HEK293 (cell line): ENCODE measurements around the gene TTLL13.

ENCODE experiments used
- CTCF ChIA-PET: fragments of 350-600 bp; formaldehyde crosslinking; extraction: SDS; loops from one replicate; lab custom pipeline; 2021; ENCODE audit warnings: antibody characterized with exemption; lab: Yijun Ruan, JAX
- POLR2A ChIA-PET: fragments of 300-600 bp; formaldehyde crosslinking; extraction: SDS; loops from one replicate; lab custom pipeline; 2020; ENCODE audit warnings: antibody characterized with exemption, inconsistent platforms; lab: Yijun Ruan, JAX
- H3K27ac ChIP-seq: fragments of 200-500 bp; sonication (Bioruptor generic); 2 replicates; pipeline ENCODE4 v1.5.1; 2014; ENCODE audit warnings: low read depth, low read length, control low read depth, inconsistent platforms; ENCODE audit errors: extremely low read depth
- H3K36me3 ChIP-seq, 2 experiments: fragments of 200-500 bp in 1 of 2; sonication (Bioruptor generic) in 1 of 2; 1 replicate in 1 of 2; 2 replicates in 1 of 2; pipeline ENCODE4 v1.5.1; 2014 to 2017; ENCODE audit warnings: inconsistent platforms in 2 of 2, low read length in 2 of 2; ENCODE audit not compliant: control insufficient read depth in 2 of 2, insufficient read depth in 1 of 2
- H3K4me1 ChIP-seq: fragments of 200-500 bp; sonication (Bioruptor generic); 2 replicates; pipeline ENCODE4 v1.5.1; 2014; ENCODE audit warnings: mild to moderate bottlenecking, low read length, inconsistent platforms; ENCODE audit not compliant: control insufficient read depth, insufficient read depth
- H3K4me3 ChIP-seq: 2 replicates; pipeline ENCODE4 v1.5.1; 2011; ENCODE audit warnings: low read depth, mild to moderate bottlenecking, control low read depth, low read length, moderate library complexity
- H3K9me3 ChIP-seq: fragments of 200-500 bp; sonication (Bioruptor generic); 2 replicates; pipeline ENCODE4 v1.5.1; 2014; ENCODE audit warnings: low read depth, low read length, inconsistent platforms; ENCODE audit not compliant: control insufficient read depth, insufficient read depth
- BCL11B ChIP-seq: fragments of 450-650 bp; formaldehyde crosslinking; IDR thresholded peaks from 2 replicates; pipeline ENCODE4 v1.5.1; 2016; ENCODE audit warnings: low read depth, missing biosample characterization, missing genetic modification characterization
- GFI1B ChIP-seq: fragments of 450-650 bp; formaldehyde crosslinking; IDR thresholded peaks from 2 replicates; pipeline ENCODE4 v1.5.1; 2016; ENCODE audit warnings: missing biosample characterization, missing genetic modification characterization
- GLIS1 ChIP-seq: fragments of 450-650 bp; formaldehyde crosslinking; IDR thresholded peaks from 2 replicates; pipeline ENCODE4 v1.5.1; 2016; ENCODE audit warnings: missing biosample characterization, missing genetic modification characterization
- KLF10 ChIP-seq: fragments of 450-650 bp; IDR thresholded peaks from 2 replicates; pipeline ENCODE4 v1.5.1; 2018; ENCODE audit warnings: missing biosample characterization, mild to moderate bottlenecking, missing genetic modification characterization
- MZF1 ChIP-seq: fragments of 450-650 bp; formaldehyde crosslinking; IDR thresholded peaks from 2 replicates; pipeline ENCODE4 v1.5.1; 2017; ENCODE audit warnings: missing biosample characterization, missing genetic modification characterization, borderline replicate concordance
- PRDM1 ChIP-seq: fragments of 450-650 bp; formaldehyde crosslinking; IDR thresholded peaks from 2 replicates; pipeline ENCODE4; 2016; ENCODE audit warnings: missing biosample characterization, missing genetic modification characterization
- TRIM28 ChIP-seq: IDR thresholded peaks from 2 replicates; pipeline ENCODE4 v1.6.1; 2011; ENCODE audit warnings: low read length, control low read depth, borderline replicate concordance
- ZFHX2 ChIP-seq: fragments of 450-650 bp; formaldehyde crosslinking; conservative IDR thresholded peaks from 2 replicates; pipeline ENCODE4 v1.5.1; 2016; ENCODE audit warnings: missing biosample characterization, missing genetic modification characterization
- ZNF138 ChIP-seq: fragments of 450-650 bp; formaldehyde crosslinking; IDR thresholded peaks from 2 replicates; pipeline ENCODE4 v1.5.1; 2016; ENCODE audit warnings: missing biosample characterization, missing genetic modification characterization, borderline replicate concordance
- ZNF157 ChIP-seq: fragments of 450-650 bp; formaldehyde crosslinking; IDR thresholded peaks from 2 replicates; pipeline ENCODE4 v1.5.1; 2016; ENCODE audit warnings: missing biosample characterization, missing genetic modification characterization
- ZNF423 ChIP-seq: fragments of 450-650 bp; formaldehyde crosslinking; IDR thresholded peaks from 2 replicates; pipeline ENCODE4 v1.5.1; 2016; ENCODE audit warnings: missing biosample characterization, missing genetic modification characterization
- ZNF558 ChIP-seq: fragments of 450-650 bp; formaldehyde crosslinking; IDR thresholded peaks from 2 replicates; pipeline ENCODE4 v1.5.1; 2016; ENCODE audit warnings: missing biosample characterization, missing genetic modification characterization
- ZSCAN16 ChIP-seq: fragments of 450-650 bp; formaldehyde crosslinking; IDR thresholded peaks from 2 replicates; pipeline ENCODE4 v1.5.1; 2016; ENCODE audit warnings: missing biosample characterization, missing genetic modification characterization
- ZSCAN30 ChIP-seq: fragments of 450-650 bp; IDR thresholded peaks from 2 replicates; pipeline ENCODE4 v1.5.1; 2018; ENCODE audit warnings: missing biosample characterization, mild to moderate bottlenecking, missing genetic modification characterization, moderate library complexity
- TF ChIP-seq, protein P1 (sequence below): fragments of 450-650 bp; formaldehyde crosslinking; IDR thresholded peaks from 2 replicates; pipeline ENCODE4 v1.5.1; 2016; ENCODE audit warnings: missing biosample characterization, missing genetic modification characterization
- TF ChIP-seq, protein P2 (sequence below): fragments of 450-650 bp; formaldehyde crosslinking; IDR thresholded peaks from 2 replicates; pipeline ENCODE4 v1.5.1; 2016; ENCODE audit warnings: missing biosample characterization, missing genetic modification characterization
- TF ChIP-seq, protein P3 (sequence below): fragments of 450-650 bp; formaldehyde crosslinking; IDR thresholded peaks from 2 replicates; pipeline ENCODE4 v1.5.1; 2016; ENCODE audit warnings: missing biosample characterization, missing genetic modification characterization
- TF ChIP-seq, protein P4 (sequence below): fragments of 450-650 bp; formaldehyde crosslinking; IDR thresholded peaks from 2 replicates; pipeline ENCODE4 v1.5.1; 2016; ENCODE audit warnings: missing biosample characterization, missing genetic modification characterization, borderline replicate concordance
- TF ChIP-seq, protein P5 (sequence below): fragments of 450-650 bp; formaldehyde crosslinking; conservative IDR thresholded peaks from 2 replicates; pipeline ENCODE4 v1.5.1; 2016; ENCODE audit warnings: low read depth, missing biosample characterization, missing genetic modification characterization
- TF ChIP-seq, protein P6 (sequence below): fragments of 450-650 bp; formaldehyde crosslinking; IDR thresholded peaks from 2 replicates; pipeline ENCODE4 v1.5.1; 2016; ENCODE audit warnings: missing biosample characterization, missing genetic modification characterization

Gene TTLL13

DNA sequence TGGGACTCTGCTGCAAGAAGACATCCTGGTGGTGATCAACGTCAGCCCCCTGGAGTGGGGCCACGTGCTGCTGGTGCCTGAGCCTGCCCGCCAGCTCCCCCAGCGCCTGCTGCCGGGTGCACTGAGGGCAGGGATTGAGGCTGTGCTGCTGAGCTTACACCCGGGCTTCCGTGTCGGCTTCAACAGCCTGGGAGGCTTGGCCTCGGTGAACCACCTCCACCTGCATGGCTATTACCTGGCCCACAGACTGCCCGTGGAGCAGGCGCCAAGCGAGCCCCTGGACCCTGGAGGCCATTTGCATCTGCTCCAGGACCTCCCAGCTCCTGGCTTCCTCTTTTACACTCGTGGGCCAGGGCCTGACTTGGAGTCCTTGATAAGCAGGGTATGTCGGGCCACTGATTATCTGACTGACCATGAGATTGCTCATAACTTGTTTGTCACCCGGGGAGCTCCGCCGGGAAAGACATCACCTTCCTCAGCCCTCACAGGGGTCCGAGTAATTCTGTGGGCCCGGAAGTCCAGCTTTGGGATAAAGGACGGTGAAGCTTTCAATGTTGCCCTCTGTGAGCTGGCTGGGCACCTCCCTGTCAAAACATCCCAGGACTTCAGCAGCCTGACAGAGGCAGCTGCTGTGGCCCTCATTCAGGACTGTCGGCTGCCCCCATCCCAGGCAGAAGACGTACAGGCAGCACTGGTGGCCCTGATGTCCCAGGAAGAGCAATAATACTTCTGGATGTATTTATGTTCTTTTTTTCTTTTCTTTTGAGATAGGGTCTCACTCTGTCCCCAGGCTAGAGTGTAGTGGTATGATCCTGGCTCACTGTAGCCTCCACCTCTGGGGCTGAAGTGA is 7.8 kb upstream of the TTLL13 start (continued):
- TF ChIP-seq, protein P1, sequence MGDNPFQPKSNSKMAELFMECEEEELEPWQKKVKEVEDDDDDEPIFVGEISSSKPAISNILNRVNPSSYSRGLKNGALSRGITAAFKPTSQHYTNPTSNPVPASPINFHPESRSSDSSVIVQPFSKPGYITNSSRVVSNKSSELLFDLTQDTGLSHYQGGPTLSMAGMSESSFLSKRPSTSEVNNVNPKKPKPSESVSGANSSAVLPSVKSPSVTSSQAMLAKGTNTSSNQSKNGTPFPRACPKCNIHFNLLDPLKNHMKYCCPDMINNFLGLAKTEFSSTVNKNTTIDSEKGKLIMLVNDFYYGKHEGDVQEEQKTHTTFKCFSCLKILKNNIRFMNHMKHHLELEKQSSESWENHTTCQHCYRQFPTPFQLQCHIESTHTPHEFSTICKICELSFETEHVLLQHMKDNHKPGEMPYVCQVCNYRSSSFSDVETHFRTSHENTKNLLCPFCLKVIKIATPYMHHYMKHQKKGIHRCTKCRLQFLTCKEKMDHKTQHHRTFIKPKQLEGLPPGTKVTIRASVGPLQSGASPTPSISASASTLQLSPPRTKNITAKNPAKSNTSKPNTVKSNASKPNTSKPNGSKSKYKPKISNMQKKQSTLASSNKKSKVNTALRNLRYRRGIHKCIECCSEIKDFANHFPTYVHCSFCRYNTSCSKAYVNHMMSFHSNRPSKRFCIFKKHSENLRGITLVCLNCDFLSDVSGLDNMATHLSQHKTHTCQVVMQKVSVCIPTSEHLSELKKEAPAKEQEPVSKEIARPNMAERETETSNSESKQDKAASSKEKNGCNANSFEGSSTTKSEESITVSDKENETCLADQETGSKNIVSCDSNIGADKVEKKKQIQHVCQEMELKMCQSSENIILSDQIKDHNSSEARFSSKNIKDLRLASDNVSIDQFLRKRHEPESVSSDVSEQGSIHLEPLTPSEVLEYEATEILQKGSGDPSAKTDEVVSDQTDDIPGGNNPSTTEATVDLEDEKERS (tag by site-specific recombination): no peak
- TF ChIP-seq, protein P2, sequence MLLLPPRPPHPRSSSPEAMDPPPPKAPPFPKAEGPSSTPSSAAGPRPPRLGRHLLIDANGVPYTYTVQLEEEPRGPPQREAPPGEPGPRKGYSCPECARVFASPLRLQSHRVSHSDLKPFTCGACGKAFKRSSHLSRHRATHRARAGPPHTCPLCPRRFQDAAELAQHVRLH: no peak
- TF ChIP-seq, all 188 proteins: peak for 0

DNA sequence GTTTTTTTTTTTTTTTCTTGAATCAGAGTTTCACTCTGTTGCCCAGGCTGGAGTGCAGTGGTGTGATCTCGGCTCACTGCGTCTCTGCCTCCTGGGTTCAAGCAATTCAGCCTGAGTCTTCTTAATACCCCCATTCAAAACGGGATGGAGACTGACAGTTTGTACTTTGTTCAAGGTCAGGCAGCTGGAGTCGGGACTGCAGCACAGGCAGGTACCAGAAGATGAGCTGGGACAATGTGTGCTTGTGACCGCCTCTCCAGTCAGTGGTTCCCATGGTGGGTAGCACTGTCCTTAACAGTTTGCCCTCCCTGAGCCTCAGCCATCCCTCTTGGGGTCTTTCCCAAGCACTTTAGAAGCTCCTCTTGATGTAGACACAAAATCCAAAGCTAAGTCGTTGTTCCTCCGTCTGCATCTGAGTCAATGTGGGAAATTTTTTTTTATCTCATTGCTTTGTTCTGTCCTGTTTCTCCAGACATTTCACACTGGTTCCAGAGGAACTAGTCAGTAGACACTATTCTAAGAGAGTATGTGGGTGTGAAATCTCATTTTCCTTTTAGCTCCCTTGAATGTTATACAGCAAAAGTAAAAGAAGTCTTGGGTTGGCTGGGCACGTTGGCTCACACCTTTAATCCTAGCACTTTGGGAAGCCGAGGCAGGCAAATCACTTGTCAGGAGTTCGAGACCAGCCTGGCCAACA is 5.3 kb upstream of the TTLL13 start:
- Histone ChIP-seq H3K9me3 (no peaks in the 10 kb centered on the region), H3K27ac (no peak overlapping the region), H3K4me3 (no peak overlapping the region), H3K36me3 (peaks cover 0 to 7% of the 10 kb centered on the region in 2 experiments; a peak in 2 of 3 replicates), H3K4me1 (no peaks in the 10 kb centered on the region; the same call in 1 of the 2 replicates)
- ChIA-PET POLR2A (interaction anchor here (0.5 to 1.8 kb wide), 4 partner anchors 10 to 691 kb away, joined by 3 to 9 read pairs (median 4); partner anchors contain the start of genes CIB1, GDPGP1 and UNC45A), CTCF (interaction anchor here (0.6 kb wide), 1 partner anchor 115 kb away, joined by 3 read pairs; no protein-coding TSS in a partner anchor)
- TF ChIP-seq KLF10 (tag by site-specific recombination): no peak
- TF ChIP-seq, protein P3, sequence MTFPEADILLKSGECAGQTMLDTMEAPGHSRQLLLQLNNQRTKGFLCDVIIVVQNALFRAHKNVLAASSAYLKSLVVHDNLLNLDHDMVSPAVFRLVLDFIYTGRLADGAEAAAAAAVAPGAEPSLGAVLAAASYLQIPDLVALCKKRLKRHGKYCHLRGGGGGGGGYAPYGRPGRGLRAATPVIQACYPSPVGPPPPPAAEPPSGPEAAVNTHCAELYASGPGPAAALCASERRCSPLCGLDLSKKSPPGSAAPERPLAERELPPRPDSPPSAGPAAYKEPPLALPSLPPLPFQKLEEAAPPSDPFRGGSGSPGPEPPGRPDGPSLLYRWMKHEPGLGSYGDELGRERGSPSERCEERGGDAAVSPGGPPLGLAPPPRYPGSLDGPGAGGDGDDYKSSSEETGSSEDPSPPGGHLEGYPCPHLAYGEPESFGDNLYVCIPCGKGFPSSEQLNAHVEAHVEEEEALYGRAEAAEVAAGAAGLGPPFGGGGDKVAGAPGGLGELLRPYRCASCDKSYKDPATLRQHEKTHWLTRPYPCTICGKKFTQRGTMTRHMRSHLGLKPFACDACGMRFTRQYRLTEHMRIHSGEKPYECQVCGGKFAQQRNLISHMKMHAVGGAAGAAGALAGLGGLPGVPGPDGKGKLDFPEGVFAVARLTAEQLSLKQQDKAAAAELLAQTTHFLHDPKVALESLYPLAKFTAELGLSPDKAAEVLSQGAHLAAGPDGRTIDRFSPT (tag by site-specific recombination): no peak
- no peak for TF ChIP-seq ZNF138 (tag by site-specific recombination)
- no peak for TF ChIP-seq PRDM1 (tag by site-specific recombination)
- TF ChIP-seq, protein P4, sequence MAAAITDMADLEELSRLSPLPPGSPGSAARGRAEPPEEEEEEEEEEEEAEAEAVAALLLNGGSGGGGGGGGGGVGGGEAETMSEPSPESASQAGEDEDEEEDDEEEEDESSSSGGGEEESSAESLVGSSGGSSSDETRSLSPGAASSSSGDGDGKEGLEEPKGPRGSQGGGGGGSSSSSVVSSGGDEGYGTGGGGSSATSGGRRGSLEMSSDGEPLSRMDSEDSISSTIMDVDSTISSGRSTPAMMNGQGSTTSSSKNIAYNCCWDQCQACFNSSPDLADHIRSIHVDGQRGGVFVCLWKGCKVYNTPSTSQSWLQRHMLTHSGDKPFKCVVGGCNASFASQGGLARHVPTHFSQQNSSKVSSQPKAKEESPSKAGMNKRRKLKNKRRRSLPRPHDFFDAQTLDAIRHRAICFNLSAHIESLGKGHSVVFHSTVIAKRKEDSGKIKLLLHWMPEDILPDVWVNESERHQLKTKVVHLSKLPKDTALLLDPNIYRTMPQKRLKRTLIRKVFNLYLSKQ (tag by site-specific recombination): no peak
- no peak for TF ChIP-seq TRIM28
- no peak for TF ChIP-seq ZFHX2 (tag by site-specific recombination)
- TF ChIP-seq BCL11B: no peak
- TF ChIP-seq, protein P5, sequence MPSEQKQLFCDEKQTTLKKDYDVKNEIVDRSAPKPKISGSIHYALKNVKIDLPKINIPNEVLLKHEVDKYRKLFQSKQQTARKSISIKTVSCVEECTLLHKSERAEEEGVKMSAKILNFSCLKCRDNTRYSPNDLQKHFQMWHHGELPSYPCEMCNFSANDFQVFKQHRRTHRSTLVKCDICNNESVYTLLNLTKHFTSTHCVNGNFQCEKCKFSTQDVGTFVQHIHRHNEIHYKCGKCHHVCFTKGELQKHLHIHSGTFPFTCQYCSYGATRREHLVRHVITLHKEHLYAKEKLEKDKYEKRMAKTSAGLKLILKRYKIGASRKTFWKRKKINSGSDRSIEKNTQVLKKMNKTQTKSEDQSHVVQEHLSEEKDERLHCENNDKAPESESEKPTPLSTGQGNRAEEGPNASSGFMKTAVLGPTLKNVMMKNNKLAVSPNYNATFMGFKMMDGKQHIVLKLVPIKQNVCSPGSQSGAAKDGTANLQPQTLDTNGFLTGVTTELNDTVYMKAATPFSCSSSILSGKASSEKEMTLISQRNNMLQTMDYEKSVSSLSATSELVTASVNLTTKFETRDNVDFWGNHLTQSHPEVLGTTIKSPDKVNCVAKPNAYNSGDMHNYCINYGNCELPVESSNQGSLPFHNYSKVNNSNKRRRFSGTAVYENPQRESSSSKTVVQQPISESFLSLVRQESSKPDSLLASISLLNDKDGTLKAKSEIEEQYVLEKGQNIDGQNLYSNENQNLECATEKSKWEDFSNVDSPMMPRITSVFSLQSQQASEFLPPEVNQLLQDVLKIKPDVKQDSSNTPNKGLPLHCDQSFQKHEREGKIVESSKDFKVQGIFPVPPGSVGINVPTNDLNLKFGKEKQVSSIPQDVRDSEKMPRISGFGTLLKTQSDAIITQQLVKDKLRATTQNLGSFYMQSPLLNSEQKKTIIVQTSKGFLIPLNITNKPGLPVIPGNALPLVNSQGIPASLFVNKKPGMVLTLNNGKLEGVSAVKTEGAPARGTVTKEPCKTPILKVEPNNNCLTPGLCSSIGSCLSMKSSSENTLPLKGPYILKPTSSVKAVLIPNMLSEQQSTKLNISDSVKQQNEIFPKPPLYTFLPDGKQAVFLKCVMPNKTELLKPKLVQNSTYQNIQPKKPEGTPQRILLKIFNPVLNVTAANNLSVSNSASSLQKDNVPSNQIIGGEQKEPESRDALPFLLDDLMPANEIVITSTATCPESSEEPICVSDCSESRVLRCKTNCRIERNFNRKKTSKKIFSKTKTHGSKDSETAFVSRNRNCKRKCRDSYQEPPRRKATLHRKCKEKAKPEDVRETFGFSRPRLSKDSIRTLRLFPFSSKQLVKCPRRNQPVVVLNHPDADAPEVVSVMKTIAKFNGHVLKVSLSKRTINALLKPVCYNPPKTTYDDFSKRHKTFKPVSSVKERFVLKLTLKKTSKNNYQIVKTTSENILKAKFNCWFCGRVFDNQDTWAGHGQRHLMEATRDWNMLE: no peak
- TF ChIP-seq ZNF423 (tag by site-specific recombination): no peak
- TF ChIP-seq ZSCAN30: no peak
- no peak for TF ChIP-seq ZNF558 (tag by site-specific recombination)
- no peak for TF ChIP-seq MZF1 (tag by site-specific recombination)
- TF ChIP-seq ZSCAN16: no peak
- TF ChIP-seq GLIS1: no peak
- TF ChIP-seq GFI1B (tag by site-specific recombination): no peak
- TF ChIP-seq, protein P6, sequence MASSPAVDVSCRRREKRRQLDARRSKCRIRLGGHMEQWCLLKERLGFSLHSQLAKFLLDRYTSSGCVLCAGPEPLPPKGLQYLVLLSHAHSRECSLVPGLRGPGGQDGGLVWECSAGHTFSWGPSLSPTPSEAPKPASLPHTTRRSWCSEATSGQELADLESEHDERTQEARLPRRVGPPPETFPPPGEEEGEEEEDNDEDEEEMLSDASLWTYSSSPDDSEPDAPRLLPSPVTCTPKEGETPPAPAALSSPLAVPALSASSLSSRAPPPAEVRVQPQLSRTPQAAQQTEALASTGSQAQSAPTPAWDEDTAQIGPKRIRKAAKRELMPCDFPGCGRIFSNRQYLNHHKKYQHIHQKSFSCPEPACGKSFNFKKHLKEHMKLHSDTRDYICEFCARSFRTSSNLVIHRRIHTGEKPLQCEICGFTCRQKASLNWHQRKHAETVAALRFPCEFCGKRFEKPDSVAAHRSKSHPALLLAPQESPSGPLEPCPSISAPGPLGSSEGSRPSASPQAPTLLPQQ: no peak
- no peak for TF ChIP-seq ZNF157 (tag by site-specific recombination)
